ENCODE measurements around the gene IL4I1.

IL4I1 gene

GRCh38 chr19:49880162-49880869 is 16.4 kb downstream of the IL4I1 start:
- Histone ChIP-seq H3K36me3 (replicated peaks; ENCODE audit: insufficient read depth, low read length) (no peaks in the 10 kb centered on the region; the same call in 1 of the 2 replicates), H4K20me1 (ENCODE audit: insufficient read depth, low read length) (no peaks in the 10 kb centered on the region), H3K9me3 (replicated peaks; ENCODE audit: insufficient read depth, low read length) (no peaks in the 10 kb centered on the region), H3K27me3 (replicated peaks; ENCODE audit: insufficient read depth, low read length) (no peaks in the 10 kb centered on the region), H3K79me2 (ENCODE audit: low read length) (peaks cover 27% of the 10 kb centered on the region), H3K4me2 (ENCODE audit: low read depth, low read length) (no peak overlapping the region), H3K27ac (ENCODE audit: low read length) (no peak overlapping the region), H3K4me1 (ENCODE audit: low read length) (peaks cover 3% of the 10 kb centered on the region; the same call in 1 of the 2 replicates), H3K9me2 (replicated peaks; ENCODE audit: insufficient read depth, low read length) (no peaks in the 10 kb centered on the region), H3K4me3 (ENCODE audit: low read length) (no peak overlapping the region), H3K9ac (ENCODE audit: low read length) (no peak overlapping the region), H2AFZ (ENCODE audit: low read length) (no peak overlapping the region), H3F3A (ENCODE audit: insufficient read depth, low read length) (peaks cover 4% of the 10 kb centered on the region; the same call in 1 of the 2 replicates)
- TF ChIP-seq CTCF (IDR thresholded peaks at IDR 0.05; ENCODE audit: low read length) (no peak), EZH2phosphoT487 (IDR thresholded peaks at IDR 0.05; ENCODE audit: low read length) (no peak), EZH2 (optimal IDR thresholded peaks at IDR 0.05; ENCODE audit: low read depth, low read length) (no peak)
- DNase-seq: no peak

- Histone ChIP-seq H3K27ac (ENCODE audit: low read length) (no peak overlapping the region), H3K4me2 (ENCODE audit: low read depth, low read length) (no peak overlapping the region), H3K27me3 (replicated peaks; ENCODE audit: insufficient read depth, low read length) (no peaks in the 10 kb centered on the region), H2AFZ (ENCODE audit: low read length) (no peak overlapping the region), H4K20me1 (ENCODE audit: insufficient read depth, low read length) (no peaks in the 10 kb centered on the region), H3K9me3 (replicated peaks; ENCODE audit: insufficient read depth, low read length) (no peaks in the 10 kb centered on the region), H3K9me2 (replicated peaks; ENCODE audit: insufficient read depth, low read length) (no peaks in the 10 kb centered on the region), H3K36me3 (replicated peaks; ENCODE audit: insufficient read depth, low read length) (no peaks in the 10 kb centered on the region; the same call in 1 of the 2 replicates), H3F3A (ENCODE audit: insufficient read depth, low read length) (peaks cover 4% of the 10 kb centered on the region; the same call in 1 of the 2 replicates), H3K4me1 (ENCODE audit: low read length) (peaks cover 4% of the 10 kb centered on the region; the same call in 1 of the 2 replicates), H3K4me3 (ENCODE audit: low read length) (no peak overlapping the region), H3K9ac (ENCODE audit: low read length) (no peak overlapping the region), H3K79me2 (ENCODE audit: low read length) (peaks cover 36% of the 10 kb centered on the region)
- no peak for TF ChIP-seq CTCF (IDR thresholded peaks at IDR 0.05; ENCODE audit: low read length)
- TF ChIP-seq EZH2phosphoT487 (IDR thresholded peaks at IDR 0.05; ENCODE audit: low read length): no peak
- TF ChIP-seq EZH2 (optimal IDR thresholded peaks at IDR 0.05; ENCODE audit: low read depth, low read length): no peak
- no peak for DNase-seq
Measured at GRCh38 chr19:49879243-49879963, 17.3 kb downstream of the IL4I1 start.

- H3K36me3 ChIP-seq (replicated peaks; ENCODE audit: insufficient read depth, low read length): no peaks in the 10 kb centered on the region; the same call in 1 of the 2 replicates
- no peak overlapping the region for H2AFZ ChIP-seq (ENCODE audit: low read length)
- H3K27me3 ChIP-seq (replicated peaks; ENCODE audit: insufficient read depth, low read length): no peaks in the 10 kb centered on the region
- no peak for DNase-seq
- H4K20me1 ChIP-seq (ENCODE audit: insufficient read depth, low read length): no peaks in the 10 kb centered on the region
- no peaks in the 10 kb centered on the region for H3K9me3 ChIP-seq (replicated peaks; ENCODE audit: insufficient read depth, low read length)
- no peak overlapping the region for H3K27ac ChIP-seq (ENCODE audit: low read length)
- peaks cover 4% of the 10 kb centered on the region; the same call in 1 of the 2 replicates for H3K4me1 ChIP-seq (ENCODE audit: low read length)
- H3K79me2 ChIP-seq (ENCODE audit: low read length): peaks cover 43% of the 10 kb centered on the region
- TF ChIP-seq CTCF (IDR thresholded peaks at IDR 0.05; ENCODE audit: low read length): no peak
- TF ChIP-seq EZH2phosphoT487 (IDR thresholded peaks at IDR 0.05; ENCODE audit: low read length): no peak
- TF ChIP-seq EZH2 (optimal IDR thresholded peaks at IDR 0.05; ENCODE audit: low read depth, low read length): no peak
- H3K9ac ChIP-seq (ENCODE audit: low read length): peak overlapping the region; percentile 97; the same call in 1 of the 2 replicates
- no peaks in the 10 kb centered on the region for H3K9me2 ChIP-seq (replicated peaks; ENCODE audit: insufficient read depth, low read length)
- peaks cover 4% of the 10 kb centered on the region; the same call in 1 of the 2 replicates for H3F3A ChIP-seq (ENCODE audit: insufficient read depth, low read length)
- peak overlapping the region; percentile 99; the same call in 1 of the 2 replicates for H3K4me3 ChIP-seq (ENCODE audit: low read length)
- peak overlapping the region; percentile 96 for H3K4me2 ChIP-seq (ENCODE audit: low read depth, low read length)
Measured at GRCh38 chr19:49878744-49879070, 18.0 kb downstream of the IL4I1 start.
